GM18861 (cell line): ENCODE measurements around the gene CAMK1D.

ENCODE experiments used
- ATAC-seq: cut with Tn5 transposase; IDR thresholded peaks from one replicate; pipeline ENCODE4 v1.9.1; 2021; ENCODE audit not compliant: unreplicated experiment

CAMK1D gene

GRCh38 chr10:12780634-12781601 lies 431.6 kb downstream of the CAMK1D start:
- no peak for ATAC-seq

GRCh38 chr10:12781976-12782375 lies 432.6 kb downstream of the CAMK1D start:
- no peak for ATAC-seq

GRCh38 chr10:12782537-12782936 lies 433.2 kb downstream of the CAMK1D start:
- no peak for ATAC-seq

- no peak for ATAC-seq
Measured at GRCh38 chr10:12783293-12783692, 433.9 kb downstream of the CAMK1D start.

GRCh38 chr10:12784646-12785045 lies 435.3 kb downstream of the CAMK1D start:
- no peak for ATAC-seq

GRCh38 chr10:12785415-12785831 lies 436.1 kb downstream of the CAMK1D start:
- no peak for ATAC-seq

GRCh38 chr10:12787297-12787696 lies 437.9 kb downstream of the CAMK1D start:
- ATAC-seq, result no peak

GRCh38 chr10:12788277-12788676 lies 438.9 kb downstream of the CAMK1D start:
- no peak for ATAC-seq

GRCh38 chr10:12790270-12790669 lies 440.9 kb downstream of the CAMK1D start:
- ATAC-seq, result no peak

GRCh38 chr10:12791728-12792127 lies 442.4 kb downstream of the CAMK1D start:
- no peak for ATAC-seq

GRCh38 chr10:12792889-12793556 lies 443.7 kb downstream of the CAMK1D start:
- ATAC-seq, result no peak

- ATAC-seq, result no peak
Measured at GRCh38 chr10:12795315-12796110, 446.2 kb downstream of the CAMK1D start.

GRCh38 chr10:12796401-12797160 lies 447.2 kb downstream of the CAMK1D start:
- no peak for ATAC-seq

GRCh38 chr10:12797471-12798262 lies 448.3 kb downstream of the CAMK1D start:
- no peak for ATAC-seq

GRCh38 chr10:12799144-12799543 lies 449.8 kb downstream of the CAMK1D start:
- ATAC-seq, result no peak

GRCh38 chr10:12799714-12800113 lies 450.4 kb downstream of the CAMK1D start:
- no peak for ATAC-seq

GRCh38 chr10:12800302-12800701 lies 451.0 kb downstream of the CAMK1D start:
- ATAC-seq, result no peak

- no peak for ATAC-seq
Measured at GRCh38 chr10:12801214-12802087, 452.1 kb downstream of the CAMK1D start.

GRCh38 chr10:12803776-12804175 lies 454.4 kb downstream of the CAMK1D start:
- ATAC-seq, result no peak
